Measurements from ENCODE around the gene ANKRD11. TPM values are rescaled to one million over a fixed set of nuclear protein-coding genes. Genes with fewer than 3 reads are reported as not detected.

The ANKRD11 gene
- total RNA-seq, 1 experiment from 2014 or later = 99.4 TPM

- BruUV-seq (replicated peaks) = no TSS peak
- no peaks in the 10 kb centered on the region for H3K9me3 ChIP-seq (ENCODE audit: control insufficient read depth, insufficient read depth, low read depth, low read length)
- CTCF ChIA-PET = no interaction called here
- no peak for ATAC-seq
- in situ Hi-C loops (cut with HindIII; ENCODE audit: low pct_unique_long_range_greater_than_20kb, low sequenced_read_pairs) = no loop called here
- peaks cover 20% of the 10 kb centered on the region for H3K36me3 ChIP-seq (ENCODE audit: control insufficient read depth, insufficient read depth, low read length)
- H3K4me3 ChIP-seq (ENCODE audit: low read depth in 2 of 2, low read length in 2 of 2) = no peak overlapping the region
- TF ChIP-seq TCF7L2 (IDR thresholded peaks at IDR 0.05; ENCODE audit: low read depth, low read length) (no peak), POLR2AphosphoS5 (IDR thresholded peaks at IDR 0.05; ENCODE audit: low read depth, low read length) (no peak), CTCF (IDR thresholded peaks at IDR 0.05) (no peak), REST (IDR thresholded peaks at IDR 0.05; ENCODE audit: insufficient read depth in 1 of 2, low read depth in 2 of 2, low read length in 1 of 2) (no peak), SIN3A (IDR thresholded peaks at IDR 0.05; ENCODE audit: borderline replicate concordance, insufficient read depth, low read depth, low read length) (no peak)
- H3K27ac ChIP-seq (ENCODE audit: low read length) = no peak overlapping the region
- H3K4me1 ChIP-seq (ENCODE audit: control insufficient read depth, insufficient read depth, low read length) = peaks cover 3% of the 10 kb centered on the region; the same call in 1 of the 2 replicates
- intact Hi-C loops (cut with micrococcal nuclease; ENCODE audit: unreplicated experiment) = no loop called here
- POLR2A ChIA-PET = no interaction called here
- H3K27me3 ChIP-seq (ENCODE audit: control insufficient read depth, insufficient read depth, low read length) = no peaks in the 10 kb centered on the region
- no peak for DNase-seq (ENCODE audit: low read depth, low spot score)
These were observed 22.1 kb upstream of the ANKRD11 start for GRCh38 chr16:89512453-89512852.

GRCh38 chr16:89511374-89511773 is 21.0 kb upstream of the ANKRD11 start:
- no TSS peak for BruUV-seq (replicated peaks)
- in situ Hi-C loops (cut with HindIII; ENCODE audit: low pct_unique_long_range_greater_than_20kb, low sequenced_read_pairs) (no loop called here), intact Hi-C loops (cut with micrococcal nuclease; ENCODE audit: unreplicated experiment) (no loop called here)
- TF ChIP-seq SIN3A (IDR thresholded peaks at IDR 0.05; ENCODE audit: borderline replicate concordance, insufficient read depth, low read depth, low read length) = no peak
- TF ChIP-seq CTCF (IDR thresholded peaks at IDR 0.05) = no peak
- TF ChIP-seq TCF7L2 (IDR thresholded peaks at IDR 0.05; ENCODE audit: low read depth, low read length) = no peak
- TF ChIP-seq REST (IDR thresholded peaks at IDR 0.05; ENCODE audit: insufficient read depth in 1 of 2, low read depth in 2 of 2, low read length in 1 of 2) = no peak
- TF ChIP-seq POLR2AphosphoS5 (IDR thresholded peaks at IDR 0.05; ENCODE audit: low read depth, low read length) = no peak
- no peak for DNase-seq (ENCODE audit: low read depth, low spot score)
- H3K9me3 ChIP-seq (ENCODE audit: control insufficient read depth, insufficient read depth, low read depth, low read length) = no peaks in the 10 kb centered on the region
- H3K4me1 ChIP-seq (ENCODE audit: control insufficient read depth, insufficient read depth, low read length) = peaks cover 3% of the 10 kb centered on the region
- no peaks in the 10 kb centered on the region for H3K27me3 ChIP-seq (ENCODE audit: control insufficient read depth, insufficient read depth, low read length)
- CTCF ChIA-PET = no interaction called here
- H3K27ac ChIP-seq (ENCODE audit: low read length) = no peak overlapping the region
- ATAC-seq = no peak
- POLR2A ChIA-PET = no interaction called here
- H3K36me3 ChIP-seq (ENCODE audit: control insufficient read depth, insufficient read depth, low read length) = peaks cover 20% of the 10 kb centered on the region
- no peak overlapping the region for H3K4me3 ChIP-seq (ENCODE audit: low read depth in 2 of 2, low read length in 2 of 2)

All from Panc1 (cell line).